SK-N-DZ (cell line): ENCODE measurements around the gene SCGN.

Source experiments
- DNase-seq: peaks from one replicate; pipeline ENCODE4 v3.0.0-alpha.2; 2015; ENCODE audit warnings: low spot score

The SCGN gene

GRCh38 chr6:25685896-25686295 is 33.9 kb downstream of the SCGN start:
- no peak for DNase-seq

- DNase-seq, result no peak
These were observed 34.8 kb downstream of the SCGN start for GRCh38 chr6:25686856-25687255.

GRCh38 chr6:25689966-25690365 is 38.0 kb downstream of the SCGN start:
- no peak for DNase-seq

GRCh38 chr6:25691894-25692293 is 39.9 kb downstream of the SCGN start:
- no peak for DNase-seq

- no peak for DNase-seq
These were observed 40.5 kb downstream of the SCGN start for GRCh38 chr6:25692472-25692871.

GRCh38 chr6:25694366-25694765 is 42.4 kb downstream of the SCGN start:
- DNase-seq, result no peak

GRCh38 chr6:25695671-25696070 is 43.7 kb downstream of the SCGN start:
- no peak for DNase-seq

GRCh38 chr6:25697537-25698340 is 45.7 kb downstream of the SCGN start:
- DNase-seq, result no peak

- no peak for DNase-seq
These were observed 46.6 kb downstream of the SCGN start for GRCh38 chr6:25698631-25699030.

GRCh38 chr6:25699649-25700048 is 47.6 kb downstream of the SCGN start:
- DNase-seq, result no peak

- no peak for DNase-seq
These were observed 48.7 kb downstream of the SCGN start for GRCh38 chr6:25700761-25701160.

GRCh38 chr6:25701807-25702206 is 49.8 kb downstream of the SCGN start:
- DNase-seq, result no peak

- no peak for DNase-seq
These were observed 51.0 kb downstream of the SCGN start for GRCh38 chr6:25703005-25703404.

GRCh38 chr6:25704001-25704400 is 52.0 kb downstream of the SCGN start:
- DNase-seq, result no peak

- DNase-seq, result no peak
These were observed 54.4 kb downstream of the SCGN start for GRCh38 chr6:25706314-25707014.

- no peak for DNase-seq
These were observed 57.7 kb downstream of the SCGN start for GRCh38 chr6:25709761-25710160.

- no peak for DNase-seq
These were observed 58.3 kb downstream of the SCGN start for GRCh38 chr6:25710287-25710686.

GRCh38 chr6:25713824-25714223 is 61.8 kb downstream of the SCGN start:
- no peak for DNase-seq

GRCh38 chr6:25714765-25715164 is 62.8 kb downstream of the SCGN start:
- no peak for DNase-seq

- no peak for DNase-seq
These were observed 63.8 kb downstream of the SCGN start for GRCh38 chr6:25715794-25716193.

GRCh38 chr6:25717866-25718740 is 66.1 kb downstream of the SCGN start:
- DNase-seq, result peak; percentile 37
